ENCODE data around the gene RNF152. TPM values are rescaled to one million over a fixed set of nuclear protein-coding genes. Genes with fewer than 3 reads are reported as not detected.

The RNF152 gene
- total and polyA plus RNA-seq, 8 donors: 11.0 to 17.3 (median 14.5) TPM

DNA sequence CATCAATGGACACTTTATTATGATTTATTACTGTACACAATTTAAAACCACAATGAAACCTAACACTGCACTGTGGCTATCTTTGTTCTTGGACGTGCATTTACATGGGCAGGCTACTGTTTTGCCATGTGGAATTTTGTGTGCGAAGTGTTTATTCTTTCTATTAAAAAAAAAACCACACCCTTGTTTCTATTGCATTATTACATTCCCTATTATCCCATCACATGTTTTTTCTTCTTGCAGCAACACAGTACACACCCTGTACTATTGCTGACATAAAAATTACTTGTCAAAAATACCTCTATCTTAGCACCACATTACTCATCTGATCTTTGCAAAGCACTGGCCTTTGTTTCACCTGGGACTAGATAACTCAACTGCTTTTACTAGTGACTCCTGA, 1.5 kb downstream of the RNF152 start:
- H3K27ac ChIP-seq: no peak overlapping the region
- TF ChIP-seq, protein P1, sequence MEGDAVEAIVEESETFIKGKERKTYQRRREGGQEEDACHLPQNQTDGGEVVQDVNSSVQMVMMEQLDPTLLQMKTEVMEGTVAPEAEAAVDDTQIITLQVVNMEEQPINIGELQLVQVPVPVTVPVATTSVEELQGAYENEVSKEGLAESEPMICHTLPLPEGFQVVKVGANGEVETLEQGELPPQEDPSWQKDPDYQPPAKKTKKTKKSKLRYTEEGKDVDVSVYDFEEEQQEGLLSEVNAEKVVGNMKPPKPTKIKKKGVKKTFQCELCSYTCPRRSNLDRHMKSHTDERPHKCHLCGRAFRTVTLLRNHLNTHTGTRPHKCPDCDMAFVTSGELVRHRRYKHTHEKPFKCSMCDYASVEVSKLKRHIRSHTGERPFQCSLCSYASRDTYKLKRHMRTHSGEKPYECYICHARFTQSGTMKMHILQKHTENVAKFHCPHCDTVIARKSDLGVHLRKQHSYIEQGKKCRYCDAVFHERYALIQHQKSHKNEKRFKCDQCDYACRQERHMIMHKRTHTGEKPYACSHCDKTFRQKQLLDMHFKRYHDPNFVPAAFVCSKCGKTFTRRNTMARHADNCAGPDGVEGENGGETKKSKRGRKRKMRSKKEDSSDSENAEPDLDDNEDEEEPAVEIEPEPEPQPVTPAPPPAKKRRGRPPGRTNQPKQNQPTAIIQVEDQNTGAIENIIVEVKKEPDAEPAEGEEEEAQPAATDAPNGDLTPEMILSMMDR (IDR thresholded peaks at IDR 0.05): no peak

DNA sequence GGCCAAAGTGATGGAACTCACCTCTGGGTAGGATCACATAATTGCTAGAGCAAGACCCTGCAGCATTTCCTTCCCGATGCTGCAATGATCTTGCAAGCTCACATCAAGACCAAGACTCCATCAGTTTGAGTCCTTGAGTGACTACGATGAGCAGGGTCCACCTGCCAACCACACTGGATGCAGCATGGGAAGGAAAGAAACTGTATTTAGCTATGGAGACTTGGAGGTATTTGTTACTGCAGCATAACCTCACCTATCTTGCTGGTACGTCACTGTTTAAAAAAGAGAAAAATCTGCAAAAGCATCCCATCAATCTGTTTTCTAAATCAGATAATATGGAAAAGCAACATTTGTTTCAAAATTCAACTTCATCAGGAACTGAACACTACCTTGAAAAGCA, 2.5 kb downstream of the RNF152 start:
- TF ChIP-seq, protein P1 (IDR thresholded peaks at IDR 0.05): no peak
- H3K9me3 ChIP-seq: no peaks in the 10 kb centered on the region
- H3K4me1 ChIP-seq: peaks cover 8 to 34% of the 10 kb centered on the region in 2 donors
- intact Hi-C loops (cut with DNase I): loop anchor here in 1 of 2 donors (10.0 kb wide), 2 partner anchors 146 to 266 kb away; no protein-coding TSS in a partner anchor
- ATAC-seq: no peak
- no peak for DNase-seq
- peaks cover 0 to 46% of the 10 kb centered on the region in 2 donors for H3K27me3 ChIP-seq
- no peaks in the 10 kb centered on the region for H3K36me3 ChIP-seq
- H3K27ac ChIP-seq: no peak overlapping the region
- H3K4me3 ChIP-seq: no peak overlapping the region

More for the DNA sequence above, 1.5 kb downstream of the RNF152 start:
- Histone ChIP-seq H3K9me3 (no peaks in the 10 kb centered on the region), H3K4me3 (no peak overlapping the region), H3K36me3 (no peaks in the 10 kb centered on the region), H3K4me1 (peaks cover 8 to 34% of the 10 kb centered on the region in 2 donors), H3K27me3 (peaks cover 0 to 56% of the 10 kb centered on the region in 2 donors)
- intact Hi-C loops (cut with DNase I): loop anchor here in 1 of 2 donors (10.0 kb wide), 2 partner anchors 146 to 266 kb away; no protein-coding TSS in a partner anchor
- no peak for DNase-seq
- no peak for ATAC-seq

DNA sequence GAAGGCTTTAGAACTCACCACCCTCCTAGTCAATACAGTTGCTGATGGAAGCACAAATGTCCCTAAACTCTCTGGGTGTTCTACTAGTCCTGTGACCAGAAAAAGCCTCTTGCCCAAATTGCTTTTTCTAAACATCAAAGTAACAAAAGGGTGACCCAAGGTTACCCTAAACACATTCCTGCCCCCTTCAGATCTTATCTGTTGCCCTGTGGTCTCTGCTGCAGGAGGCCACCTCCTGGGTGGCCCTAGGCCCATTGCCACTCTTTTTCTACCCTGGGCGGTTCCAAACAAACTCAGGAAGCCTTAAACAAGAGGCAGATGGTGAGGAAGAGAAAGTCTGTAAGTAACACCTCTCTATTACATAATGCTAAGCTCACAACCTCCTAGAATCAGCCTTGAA, 3.3 kb downstream of the RNF152 start:
- DNase-seq: no peak
- no peaks in the 10 kb centered on the region for H3K36me3 ChIP-seq
- peaks cover 0 to 38% of the 10 kb centered on the region in 2 donors for H3K27me3 ChIP-seq
- H3K27ac ChIP-seq: no peak overlapping the region
- H3K9me3 ChIP-seq: no peaks in the 10 kb centered on the region
- H3K4me3 ChIP-seq: no peak overlapping the region
- intact Hi-C loops (cut with DNase I): no loop called here
- peaks cover 6 to 28% of the 10 kb centered on the region in 2 donors for H3K4me1 ChIP-seq
- ATAC-seq: no peak
- TF ChIP-seq, protein P1 (IDR thresholded peaks at IDR 0.05): no peak

DNA sequence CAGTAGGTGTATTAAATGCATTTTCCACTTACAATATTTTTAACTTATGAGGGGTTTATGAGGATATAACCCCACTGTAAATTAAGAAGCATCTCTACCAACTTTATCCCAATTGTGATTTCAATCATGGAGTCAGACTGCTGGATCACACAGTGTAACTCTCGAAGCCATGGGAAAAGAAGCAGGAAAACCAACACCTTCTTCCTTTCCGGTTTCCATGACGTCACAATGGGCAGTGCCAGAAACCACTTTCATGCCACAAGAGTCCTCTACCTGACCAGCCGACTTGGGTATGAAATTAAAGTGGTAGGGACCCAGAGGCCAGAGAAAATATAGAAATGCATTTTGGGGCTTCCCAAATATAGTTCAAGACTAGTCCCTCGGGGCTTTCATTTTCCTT, 4.2 kb downstream of the RNF152 start:
- Histone ChIP-seq H3K4me3 (no peak overlapping the region), H3K9me3 (no peaks in the 10 kb centered on the region), H3K4me1 (peaks cover 6 to 24% of the 10 kb centered on the region in 2 donors), H3K27ac (no peak overlapping the region), H3K27me3 (peaks cover 0 to 29% of the 10 kb centered on the region in 2 donors), H3K36me3 (no peaks in the 10 kb centered on the region)
- no peak for DNase-seq
- TF ChIP-seq, protein P1 (IDR thresholded peaks at IDR 0.05): no peak
- no peak for ATAC-seq
- intact Hi-C loops (cut with DNase I): no loop called here

DNA sequence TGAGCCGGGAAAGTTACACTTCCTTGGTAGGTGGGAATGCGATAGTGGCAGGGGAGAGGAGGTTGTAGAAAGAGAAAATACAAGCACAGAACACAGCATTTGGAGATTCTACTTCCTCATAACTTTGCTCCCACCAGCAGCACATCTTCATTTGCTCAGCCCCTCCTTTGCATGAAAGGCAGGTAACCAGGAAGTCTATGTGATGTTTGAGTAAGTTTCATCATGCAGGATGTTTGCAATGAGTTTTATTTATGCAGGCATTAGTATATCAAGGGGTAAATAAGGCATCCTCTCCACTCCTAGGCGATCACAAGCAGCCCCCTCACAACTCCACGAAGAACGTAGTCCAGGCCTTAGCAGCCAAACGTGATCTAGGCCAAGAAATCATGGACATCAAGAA, 5.0 kb downstream of the RNF152 start:
- Histone ChIP-seq H3K27me3 (peaks cover 0 to 21% of the 10 kb centered on the region in 2 donors), H3K9me3 (no peaks in the 10 kb centered on the region), H3K4me1 (peaks cover 0 to 16% of the 10 kb centered on the region in 2 donors), H3K27ac (no peak overlapping the region), H3K4me3 (no peak overlapping the region), H3K36me3 (no peaks in the 10 kb centered on the region)
- DNase-seq (no peak), ATAC-seq (no peak)
- intact Hi-C loops (cut with DNase I): no loop called here
- TF ChIP-seq, protein P1 (IDR thresholded peaks at IDR 0.05): no peak

Data from left lung (tissue), 10 donors.